Panc1 (cell line): Measurements from ENCODE around the gene GNAT2. TPM values are rescaled to one million over a fixed set of nuclear protein-coding genes. Genes with fewer than 3 reads are reported as not detected.

Source experiments
- ATAC-seq: fragments of 200-7000 bp; cut with Tn5 transposase; 2 replicates; pipeline ENCODE4 v1.9.1; 2020; ENCODE audit warnings: mild to moderate bottlenecking, moderate library complexity
- BruUV-seq: library from RNA; stranded (reverse); fragments of 400-500 nt; replicated peaks from 2 replicates; lab custom pipeline; 2021; lab: Mats Ljungman, UMichigan
- CTCF ChIA-PET: fragments of 300-600 bp; sonication (Branson Sonifier 250); formaldehyde crosslinking; loops from one replicate; lab custom pipeline; 2022; ENCODE audit warnings: antibody characterized with exemption; lab: Charles Lee
- POLR2A ChIA-PET: fragments of 300-600 bp; sonication (Branson Sonifier 250); formaldehyde crosslinking; loops from one replicate; lab custom pipeline; 2022; ENCODE audit warnings: antibody characterized with exemption; lab: Charles Lee
- DNase-seq: peaks from one replicate; pipeline ENCODE4 v3.0.0-alpha.2; 2010; ENCODE audit warnings: low read depth, low spot score
- H3K27ac ChIP-seq: 2 replicates; pipeline ENCODE4 v1.5.1; 2011; ENCODE audit warnings: mild to moderate bottlenecking, low read length, inconsistent platforms
- H3K27me3 ChIP-seq: fragments of 200-500 bp; sonication (Bioruptor generic); 2 replicates; pipeline ENCODE4 v1.6.0; 2014; ENCODE audit warnings: low read length, inconsistent platforms; ENCODE audit not compliant: control insufficient read depth, insufficient read depth
- H3K36me3 ChIP-seq: fragments of 200-500 bp; sonication (Bioruptor generic); 2 replicates; pipeline ENCODE4 v1.5.1; 2014; ENCODE audit warnings: inconsistent platforms, mild to moderate bottlenecking, low read length, moderate library complexity; ENCODE audit not compliant: control insufficient read depth, insufficient read depth
- H3K4me1 ChIP-seq: 2 replicates; pipeline ENCODE4 v1.5.1; 2011; ENCODE audit warnings: inconsistent platforms, mild to moderate bottlenecking, low read length, moderate library complexity; ENCODE audit not compliant: control insufficient read depth, insufficient read depth
- H3K4me3 ChIP-seq, 2 experiments: 2 replicates each; pipeline ENCODE4 v1.5.1; 2011 to 2012; ENCODE audit warnings: low read depth in 2 of 2, low read length in 2 of 2, mild to moderate bottlenecking in 2 of 2, inconsistent platforms in 1 of 2, moderate library complexity in 1 of 2
- H3K9me3 ChIP-seq: fragments of 200-500 bp; sonication (Bioruptor generic); 2 replicates; pipeline ENCODE4 v1.5.1; 2014; ENCODE audit warnings: low read depth, mild to moderate bottlenecking, inconsistent platforms, low read length, moderate library complexity; ENCODE audit not compliant: control insufficient read depth, insufficient read depth
- CTCF ChIP-seq: fragments of 450-650 bp; IDR thresholded peaks from 2 replicates; pipeline ENCODE4 v1.5.1; 2017; ENCODE audit warnings: mild to moderate bottlenecking
- POLR2AphosphoS5 ChIP-seq: IDR thresholded peaks from 2 replicates; pipeline ENCODE4 v1.6.1; 2012; ENCODE audit warnings: mild to moderate bottlenecking, low read depth, low read length, moderate library complexity
- SIN3A ChIP-seq: IDR thresholded peaks from 2 replicates; pipeline ENCODE4 v1.6.1; 2012; ENCODE audit warnings: low read depth, mild to moderate bottlenecking, low read length, moderate library complexity, borderline replicate concordance; ENCODE audit not compliant: insufficient read depth
- TCF7L2 ChIP-seq: IDR thresholded peaks from 2 replicates; pipeline ENCODE4 v1.6.1; 2011; ENCODE audit warnings: mild to moderate bottlenecking, low read depth, low read length, inconsistent platforms
- in situ Hi-C: cut with HindIII; loops from 2 replicates; pipeline ENCODE4 v1.10.0; 2016; ENCODE audit warnings: low sequenced_read_pairs, low pct_unique_long_range_greater_than_20kb
- intact Hi-C: fragments of 100-400 bp; cut with micrococcal nuclease; formaldehyde crosslinking; loops from one replicate; pipeline ENCODE4 v1.10.0; 2022; ENCODE audit not compliant: unreplicated experiment
- total RNA-seq: library from RNA; stranded (reverse); gene quantifications from one replicate; pipeline ENCODE4 v1.2.1, GENCODE V29; 2021; ENCODE audit not compliant: unreplicated experiment
- TF ChIP-seq, protein P1 (sequence below), 2 experiments: IDR thresholded peaks; 2 replicates each; pipeline ENCODE4 v1.6.1; 2011 to 2012; ENCODE audit warnings: low read depth in 2 of 2, control low read depth in 1 of 2, low read length in 1 of 2, mild to moderate bottlenecking in 1 of 2, moderate library complexity in 1 of 2; ENCODE audit not compliant: insufficient read depth in 1 of 2

Gene GNAT2
- total RNA-seq, 1 experiment from 2014 or later, result 0.44 TPM

- ATAC-seq, result no peak
These were observed 39.9 kb downstream of the GNAT2 start for GRCh38 chr1:109579491-109579890.

DNA sequence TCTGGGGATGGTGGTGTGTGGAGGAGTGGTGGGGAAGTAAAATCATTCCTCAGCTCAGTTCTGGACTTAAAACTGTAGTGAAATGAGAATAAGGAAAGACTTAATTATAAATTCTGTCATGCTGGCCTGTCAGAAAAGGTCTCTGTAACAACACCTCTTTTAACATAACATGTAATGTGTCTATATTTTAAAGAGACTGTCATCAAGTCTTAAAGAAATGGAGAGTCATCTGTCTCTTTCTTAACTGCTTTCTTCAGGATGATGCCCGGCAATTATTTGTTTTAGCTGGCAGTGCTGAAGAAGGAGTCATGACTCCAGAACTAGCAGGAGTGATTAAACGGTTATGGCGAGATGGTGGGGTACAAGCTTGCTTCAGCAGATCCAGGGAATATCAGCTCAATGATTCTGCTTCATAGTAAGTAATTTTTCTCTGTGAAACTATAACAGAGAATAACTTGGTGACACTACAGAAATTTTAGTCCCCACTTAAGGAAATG lies 40.4 kb downstream of the GNAT2 start:
- CTCF ChIA-PET, result no interaction called here
- POLR2A ChIA-PET, result interaction anchor here (0.6 kb wide), 1 partner anchor 42 kb away, joined by 3 read pairs; no protein-coding TSS in a partner anchor
- in situ Hi-C loops, result no loop called here
- no peak for ATAC-seq
- no peak overlapping the region for H3K4me3 ChIP-seq
- DNase-seq, result no peak
- no peak overlapping the region for H3K27ac ChIP-seq
- no peaks in the 10 kb centered on the region for H3K27me3 ChIP-seq
- TF ChIP-seq, protein P1, sequence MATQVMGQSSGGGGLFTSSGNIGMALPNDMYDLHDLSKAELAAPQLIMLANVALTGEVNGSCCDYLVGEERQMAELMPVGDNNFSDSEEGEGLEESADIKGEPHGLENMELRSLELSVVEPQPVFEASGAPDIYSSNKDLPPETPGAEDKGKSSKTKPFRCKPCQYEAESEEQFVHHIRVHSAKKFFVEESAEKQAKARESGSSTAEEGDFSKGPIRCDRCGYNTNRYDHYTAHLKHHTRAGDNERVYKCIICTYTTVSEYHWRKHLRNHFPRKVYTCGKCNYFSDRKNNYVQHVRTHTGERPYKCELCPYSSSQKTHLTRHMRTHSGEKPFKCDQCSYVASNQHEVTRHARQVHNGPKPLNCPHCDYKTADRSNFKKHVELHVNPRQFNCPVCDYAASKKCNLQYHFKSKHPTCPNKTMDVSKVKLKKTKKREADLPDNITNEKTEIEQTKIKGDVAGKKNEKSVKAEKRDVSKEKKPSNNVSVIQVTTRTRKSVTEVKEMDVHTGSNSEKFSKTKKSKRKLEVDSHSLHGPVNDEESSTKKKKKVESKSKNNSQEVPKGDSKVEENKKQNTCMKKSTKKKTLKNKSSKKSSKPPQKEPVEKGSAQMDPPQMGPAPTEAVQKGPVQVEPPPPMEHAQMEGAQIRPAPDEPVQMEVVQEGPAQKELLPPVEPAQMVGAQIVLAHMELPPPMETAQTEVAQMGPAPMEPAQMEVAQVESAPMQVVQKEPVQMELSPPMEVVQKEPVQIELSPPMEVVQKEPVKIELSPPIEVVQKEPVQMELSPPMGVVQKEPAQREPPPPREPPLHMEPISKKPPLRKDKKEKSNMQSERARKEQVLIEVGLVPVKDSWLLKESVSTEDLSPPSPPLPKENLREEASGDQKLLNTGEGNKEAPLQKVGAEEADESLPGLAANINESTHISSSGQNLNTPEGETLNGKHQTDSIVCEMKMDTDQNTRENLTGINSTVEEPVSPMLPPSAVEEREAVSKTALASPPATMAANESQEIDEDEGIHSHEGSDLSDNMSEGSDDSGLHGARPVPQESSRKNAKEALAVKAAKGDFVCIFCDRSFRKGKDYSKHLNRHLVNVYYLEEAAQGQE (IDR thresholded peaks at IDR 0.05; ENCODE audit: insufficient read depth in 1 of 2, low read depth in 2 of 2, low read length in 1 of 2), result no peak
- TF ChIP-seq TCF7L2 (no peak), CTCF (no peak), SIN3A (no peak), POLR2AphosphoS5 (no peak)
- intact Hi-C loops, result no loop called here
- no peaks in the 10 kb centered on the region for H3K9me3 ChIP-seq
- no TSS peak for BruUV-seq
- peaks cover 2% of the 10 kb centered on the region; the same call in 1 of the 2 replicates for H3K36me3 ChIP-seq
- H3K4me1 ChIP-seq, result no peaks in the 10 kb centered on the region

More at GRCh38 chr1:109579491-109579890, 39.9 kb downstream of the GNAT2 start:
- Histone ChIP-seq H3K9me3 (no peaks in the 10 kb centered on the region), H3K36me3 (peaks cover 6% of the 10 kb centered on the region; the same call in 1 of the 2 replicates), H3K27me3 (no peaks in the 10 kb centered on the region), H3K4me1 (no peaks in the 10 kb centered on the region), H3K4me3 (no peak overlapping the region), H3K27ac (no peak overlapping the region)
- TF ChIP-seq TCF7L2 (no peak), CTCF (no peak), SIN3A (no peak), POLR2AphosphoS5 (no peak)
- TF ChIP-seq, protein P1 (IDR thresholded peaks at IDR 0.05; ENCODE audit: insufficient read depth in 1 of 2, low read depth in 2 of 2, low read length in 1 of 2), result no peak
- POLR2A ChIA-PET, result interaction anchor here (0.6 kb wide), 1 partner anchor 42 kb away, joined by 3 read pairs; no protein-coding TSS in a partner anchor
- DNase-seq, result no peak
- in situ Hi-C loops (no loop called here), intact Hi-C loops (no loop called here)
- CTCF ChIA-PET, result no interaction called here
- BruUV-seq, result no TSS peak
